Right lobe of liver (tissue), 4 donors: ENCODE data around the gene STX3.

Source experiments
- POLR2A ChIP-seq: fragments of 450-650 bp; IDR thresholded peaks from one replicate; pipeline ENCODE4 v1.6.1; 2017; ENCODE audit warnings: antibody characterized with exemption, mild to moderate bottlenecking
- TF ChIP-seq, protein P1 (sequence below), 4 donors: fragments of 200-600 bp in 3 of 4; fragments of 450-650 bp in 1 of 4; IDR thresholded peaks; one replicate each; pipeline versions ENCODE4 v1.5.1 to v1.8.0; 2016 to 2022; ENCODE audit warnings: antibody characterized with exemption in 4 of 4, mild to moderate bottlenecking in 2 of 4
- donor health status: DM: no; HTN: no; CAD: no.
- donor health status: DM: no; HTN: no; CAD: no.
- donor health status: DM: no; HTN: yes; CAD: no.

DNA sequence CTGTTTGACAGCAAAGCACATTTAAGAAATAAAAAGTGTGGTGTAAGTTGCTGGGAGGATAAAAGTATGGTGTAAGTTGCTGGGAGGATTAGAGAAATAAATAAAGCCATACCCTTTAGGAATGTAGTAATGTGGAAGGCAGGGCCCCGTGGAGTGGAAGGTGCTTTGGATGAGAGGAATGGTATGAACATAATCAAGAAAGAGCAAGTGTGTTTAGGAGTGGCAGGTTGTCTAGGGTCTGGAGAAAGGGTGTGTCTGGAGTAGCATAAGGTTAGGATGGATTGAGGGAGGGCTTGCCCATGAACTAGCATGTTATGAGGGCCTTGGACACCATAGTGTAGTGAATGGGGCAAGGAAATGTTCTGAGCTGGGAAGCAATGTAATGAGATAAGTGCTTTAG is 37.3 kb downstream of the STX3 start:
- TF ChIP-seq, protein P1, sequence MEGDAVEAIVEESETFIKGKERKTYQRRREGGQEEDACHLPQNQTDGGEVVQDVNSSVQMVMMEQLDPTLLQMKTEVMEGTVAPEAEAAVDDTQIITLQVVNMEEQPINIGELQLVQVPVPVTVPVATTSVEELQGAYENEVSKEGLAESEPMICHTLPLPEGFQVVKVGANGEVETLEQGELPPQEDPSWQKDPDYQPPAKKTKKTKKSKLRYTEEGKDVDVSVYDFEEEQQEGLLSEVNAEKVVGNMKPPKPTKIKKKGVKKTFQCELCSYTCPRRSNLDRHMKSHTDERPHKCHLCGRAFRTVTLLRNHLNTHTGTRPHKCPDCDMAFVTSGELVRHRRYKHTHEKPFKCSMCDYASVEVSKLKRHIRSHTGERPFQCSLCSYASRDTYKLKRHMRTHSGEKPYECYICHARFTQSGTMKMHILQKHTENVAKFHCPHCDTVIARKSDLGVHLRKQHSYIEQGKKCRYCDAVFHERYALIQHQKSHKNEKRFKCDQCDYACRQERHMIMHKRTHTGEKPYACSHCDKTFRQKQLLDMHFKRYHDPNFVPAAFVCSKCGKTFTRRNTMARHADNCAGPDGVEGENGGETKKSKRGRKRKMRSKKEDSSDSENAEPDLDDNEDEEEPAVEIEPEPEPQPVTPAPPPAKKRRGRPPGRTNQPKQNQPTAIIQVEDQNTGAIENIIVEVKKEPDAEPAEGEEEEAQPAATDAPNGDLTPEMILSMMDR (IDR thresholded peaks at IDR 0.05), result no peak
- no peak for TF ChIP-seq POLR2A
